NCI-H524 treated with DMSO at 0.1 percent for 48 hours (cell line): ENCODE measurements around the gene OR6M1.

ENCODE experiments used
- DNase-seq: peaks from one replicate; lab custom pipeline; 2025; lab: John Stamatoyannopoulos, UW

Gene OR6M1

GRCh38 chr11:123775715-123776549 lies 30.2 kb downstream of the OR6M1 start:
- DNase-seq = no peak

DNA sequence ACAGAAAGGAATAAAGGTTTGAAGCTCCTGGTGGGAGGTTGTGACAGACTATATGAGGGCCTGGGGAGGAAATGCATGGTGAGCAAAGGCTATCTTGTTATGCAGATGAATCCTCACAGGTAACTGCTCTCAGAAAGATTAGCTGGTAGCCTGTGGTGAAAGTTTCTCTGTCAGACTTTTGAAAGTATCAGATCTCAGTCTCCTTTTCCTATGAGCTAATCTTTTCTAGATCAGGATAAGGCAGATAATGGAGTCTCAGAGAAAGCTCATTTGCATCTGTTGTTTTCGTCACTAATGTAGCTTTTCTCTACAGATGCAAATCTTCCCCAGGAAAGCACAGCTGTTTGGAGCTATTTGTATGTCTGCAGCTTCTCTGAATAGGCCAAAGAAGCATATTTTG lies 30.9 kb downstream of the OR6M1 start:
- DNase-seq = no peak

- DNase-seq = no peak
Observed at GRCh38 chr11:123773959-123774358, 32.2 kb downstream of the OR6M1 start.

- DNase-seq = no peak
Observed at GRCh38 chr11:123773026-123773425, 33.1 kb downstream of the OR6M1 start.

DNA sequence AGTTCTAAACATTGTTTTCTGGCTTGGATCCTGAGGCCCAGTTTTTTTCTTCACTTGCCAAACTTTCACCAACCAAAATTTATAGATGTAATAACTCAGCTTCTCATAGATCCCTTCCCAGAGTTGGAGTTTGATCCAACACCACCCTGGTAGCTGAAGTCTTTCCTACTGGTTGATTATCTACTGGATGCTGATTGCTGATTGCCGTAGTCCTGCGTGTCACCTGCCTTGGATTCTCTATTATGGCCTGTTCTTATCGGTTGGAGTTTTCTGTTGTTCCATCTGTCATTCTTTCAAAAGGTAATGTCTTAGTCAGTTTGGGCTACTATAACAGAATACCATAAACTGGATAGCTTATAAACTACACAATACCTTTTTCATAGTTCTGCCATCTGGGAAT lies 34.5 kb downstream of the OR6M1 start:
- DNase-seq = no peak

DNA sequence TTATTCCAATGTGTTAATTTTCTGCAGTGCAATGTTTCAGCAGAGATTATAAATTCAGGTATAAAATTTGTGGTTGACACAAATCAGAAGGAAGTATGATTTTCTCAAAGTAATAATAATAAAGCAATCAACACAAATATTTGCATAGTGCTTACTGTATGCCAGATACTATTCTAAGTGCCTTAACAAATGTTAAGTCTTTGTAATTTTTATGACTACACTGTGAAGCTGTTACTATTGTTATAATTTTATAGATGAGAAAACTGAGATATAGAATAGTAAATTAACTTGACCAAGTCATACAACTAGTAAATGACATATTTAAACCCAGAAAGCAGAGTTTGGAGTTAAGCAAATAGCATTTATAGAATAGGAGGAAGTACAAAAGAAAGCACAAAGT lies 35.4 kb downstream of the OR6M1 start:
- no peak for DNase-seq

DNA sequence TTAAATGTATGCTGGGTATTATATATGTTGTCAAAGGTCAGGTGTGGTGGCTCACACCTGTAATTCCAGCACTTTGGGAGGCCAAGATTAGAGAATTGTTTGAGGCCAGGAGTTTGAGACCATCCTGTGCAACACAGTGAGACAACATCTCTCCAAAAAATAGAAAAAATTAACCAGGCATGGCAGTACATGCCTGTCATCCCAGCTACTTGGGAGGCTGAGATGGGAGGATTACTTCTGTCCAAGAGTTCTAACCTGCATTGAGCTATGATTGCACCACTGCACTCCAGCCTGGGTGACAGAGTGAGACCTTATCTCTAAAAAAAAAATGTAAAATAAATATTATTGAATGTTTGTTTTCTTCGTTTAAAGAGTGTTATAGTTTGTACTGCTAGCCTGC lies 40.5 kb downstream of the OR6M1 start:
- no peak for DNase-seq

DNA sequence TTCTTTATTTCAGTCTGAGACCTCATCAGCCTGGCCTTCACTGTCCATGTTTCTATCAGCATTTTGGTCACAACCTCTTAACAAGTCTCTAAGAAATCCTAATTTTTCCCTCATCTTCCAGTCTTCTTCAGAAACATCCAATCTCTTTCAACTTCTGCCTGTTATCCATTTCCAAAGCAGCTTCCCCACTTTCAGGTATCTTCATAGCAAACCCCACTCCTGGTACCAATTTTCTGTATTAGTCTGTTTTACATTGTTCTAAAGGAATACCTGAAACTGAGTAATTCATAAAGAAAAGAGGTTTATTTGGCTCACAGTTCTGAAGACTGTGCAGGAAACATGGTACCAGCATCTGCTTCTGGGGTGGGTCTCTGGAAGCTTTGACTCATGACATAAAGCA lies 43.7 kb downstream of the OR6M1 start:
- no peak for DNase-seq

GRCh38 chr11:123760894-123761293 lies 45.3 kb downstream of the OR6M1 start:
- no peak for DNase-seq

DNA sequence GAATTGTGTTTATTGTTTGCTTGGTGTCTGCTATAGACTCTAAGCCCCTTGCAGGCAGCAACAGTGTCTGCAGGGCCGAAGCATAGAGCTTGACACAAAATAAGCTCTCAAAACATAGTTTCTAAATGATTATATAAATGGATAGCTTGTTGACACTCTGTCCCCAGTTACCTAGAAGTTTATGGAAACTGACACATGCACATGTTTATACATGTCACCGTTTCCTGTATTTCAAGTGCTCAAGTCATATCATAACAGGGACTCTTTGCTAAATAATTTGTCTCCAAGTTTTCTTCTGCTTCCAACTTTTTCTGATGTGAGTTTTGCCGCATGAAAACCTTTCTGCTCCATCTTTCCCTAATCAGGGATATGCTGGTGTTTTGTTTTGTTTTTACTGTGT lies 48.2 kb downstream of the OR6M1 start:
- DNase-seq = no peak

DNA sequence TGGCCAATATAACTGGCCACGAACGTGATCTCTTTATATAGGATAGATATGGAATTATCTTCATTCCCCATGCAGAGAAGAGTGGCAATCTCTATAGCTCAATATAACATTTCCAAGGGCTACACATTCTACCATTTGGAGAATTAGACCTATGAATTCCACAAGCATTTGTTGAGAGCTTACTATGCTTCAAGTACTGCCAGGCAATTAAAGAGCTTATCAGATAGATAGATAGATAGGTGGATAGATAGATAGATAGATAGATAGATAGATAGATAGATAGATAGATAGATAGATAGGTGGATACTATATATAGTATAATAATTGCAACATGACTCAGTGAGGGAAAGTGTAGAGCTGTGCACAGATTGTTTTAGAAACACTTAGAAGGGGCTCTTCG lies 50.3 kb downstream of the OR6M1 start:
- DNase-seq = no peak
